Mucosa of gallbladder (tissue), 1 donor: Measurements from ENCODE around the gene C1orf216. TPM values are rescaled to one million over a fixed set of nuclear protein-coding genes. Genes with fewer than 3 reads are reported as not detected.
"Not testable (repeated sequence)": the region's sequence is repeated elsewhere in the genome, so short reads cannot be mapped to it uniquely, and the experiment has no call there.

Source experiments
- DNase-seq: peaks from one replicate; pipeline ENCODE4 v3.0.0-alpha.2; 2020; ENCODE audit warnings: low spot score
- total RNA-seq: library from RNA; stranded (reverse); gene quantifications from one replicate; pipeline ENCODE4 v1.2.1, GENCODE V29; 2021
- donor health status: DM: no; HTN: no; CAD: no.

The C1orf216 gene
- total RNA-seq, 1 donor from 2014 or later, result 11.0 TPM

GRCh38 chr1:35706846-35707600, 11.7 kb downstream of the C1orf216 start:
- no peak for DNase-seq

- no peak for DNase-seq
Measured at GRCh38 chr1:35702508-35702907, 16.2 kb downstream of the C1orf216 start.

DNA sequence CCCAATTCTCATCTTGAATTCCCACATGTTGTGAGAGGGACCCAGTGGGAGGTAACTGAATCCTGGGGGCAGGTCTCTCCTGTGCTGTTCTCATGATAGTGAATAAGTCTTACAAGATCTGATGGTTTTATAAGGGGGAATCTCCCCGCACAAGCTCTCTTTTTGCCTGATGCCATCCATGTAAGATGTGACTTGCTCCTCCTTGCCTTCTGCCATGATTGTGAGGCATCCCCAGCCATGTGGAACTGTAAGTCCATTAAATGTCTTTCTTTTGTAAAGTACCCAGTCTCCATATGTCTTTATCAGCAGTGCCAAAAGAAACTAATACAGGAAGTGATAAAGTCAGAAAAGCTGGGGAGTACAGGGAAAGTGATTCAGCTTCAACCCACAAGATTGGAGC, 19.5 kb downstream of the C1orf216 start:
- DNase-seq, result not testable (repeated sequence)

- DNase-seq, result no peak
Measured at GRCh38 chr1:35692317-35692716, 26.4 kb downstream of the C1orf216 start.

GRCh38 chr1:35691571-35692220, 27.0 kb downstream of the C1orf216 start:
- DNase-seq, result no peak

- no peak for DNase-seq
Measured at GRCh38 chr1:35691080-35691479, 27.6 kb downstream of the C1orf216 start.

DNA sequence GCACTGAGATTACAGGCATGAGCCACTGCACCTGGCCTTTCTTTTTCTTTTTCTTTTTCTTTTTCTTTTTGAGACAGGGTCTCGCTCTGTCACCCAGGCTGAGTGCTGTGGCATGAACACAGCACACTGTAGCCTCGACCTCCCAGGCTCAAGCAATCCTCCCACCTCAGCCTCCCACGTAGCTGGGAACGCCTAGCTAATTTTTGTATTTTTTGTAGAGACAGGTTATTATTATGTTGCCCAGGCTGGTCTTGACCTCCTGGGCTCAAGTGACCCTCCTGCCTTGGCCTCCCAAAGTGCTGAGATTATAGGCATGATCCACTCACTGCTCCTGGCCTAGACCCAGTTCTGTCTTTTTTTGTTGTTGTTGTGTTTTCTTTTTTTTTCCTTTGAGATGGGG, 28.6 kb downstream of the C1orf216 start:
- not testable (repeated sequence) for DNase-seq

GRCh38 chr1:35688161-35688560, 30.5 kb downstream of the C1orf216 start:
- no peak for DNase-seq

- DNase-seq, result no peak
Measured at GRCh38 chr1:35683012-35683411, 35.7 kb downstream of the C1orf216 start.

DNA sequence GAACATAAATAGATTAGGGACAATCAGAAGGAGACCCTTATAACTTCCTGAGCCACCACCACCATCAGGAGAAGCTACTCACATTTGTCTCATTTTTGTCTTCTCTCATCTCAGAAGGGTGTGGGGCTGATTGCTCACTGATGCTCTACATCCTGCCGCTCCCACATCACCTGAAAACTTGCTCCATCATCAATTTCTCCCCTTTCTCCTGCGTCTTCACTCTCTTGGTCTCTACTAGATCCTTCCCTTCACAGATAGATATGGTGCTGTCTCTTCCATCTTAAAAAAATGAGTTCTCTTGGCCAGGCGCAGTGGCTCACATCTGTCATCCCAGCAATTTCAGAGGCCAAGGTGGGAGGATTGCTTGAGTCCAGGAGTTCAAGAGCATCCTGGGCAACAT, 38.4 kb downstream of the C1orf216 start:
- DNase-seq, result no peak

DNA sequence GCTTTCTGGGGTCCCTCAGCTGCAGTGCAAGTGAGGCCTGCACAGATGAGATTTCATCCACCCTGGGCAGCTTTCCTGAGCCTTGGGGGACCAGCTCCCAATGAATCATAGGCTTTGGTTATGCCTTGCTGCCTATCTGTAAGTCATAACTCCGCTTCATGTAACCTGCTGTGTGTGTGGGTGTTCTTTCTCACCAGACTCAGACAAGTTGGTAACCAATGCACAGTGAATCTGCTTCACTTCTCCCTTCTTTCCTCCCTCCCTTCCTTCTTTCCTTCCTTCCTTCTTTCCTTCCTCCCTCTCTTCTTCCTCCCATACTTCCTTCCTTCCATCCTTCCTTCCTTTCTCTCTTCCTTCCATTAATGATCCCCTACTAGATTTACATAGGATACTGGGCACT, 42.9 kb downstream of the C1orf216 start:
- DNase-seq, result no peak

DNA sequence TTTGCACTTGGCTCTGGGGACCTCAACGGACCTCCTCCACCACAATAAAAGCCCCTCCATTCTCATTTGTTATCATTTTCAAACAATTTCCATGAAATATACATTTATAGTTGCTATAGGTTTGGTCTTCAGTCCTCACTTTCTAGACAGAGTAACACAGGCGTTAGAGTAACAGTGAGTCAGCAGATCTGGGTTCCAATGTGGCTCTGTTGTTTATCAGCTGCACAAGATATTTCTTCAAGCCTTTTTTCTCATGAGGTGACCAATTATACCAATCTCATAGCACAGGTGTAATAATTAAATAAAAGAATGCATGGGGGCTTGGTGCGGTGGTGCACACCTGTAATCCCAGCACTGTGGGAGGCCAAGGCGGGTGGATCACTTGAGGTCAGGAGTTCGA, 44.6 kb downstream of the C1orf216 start:
- no peak for DNase-seq

DNA sequence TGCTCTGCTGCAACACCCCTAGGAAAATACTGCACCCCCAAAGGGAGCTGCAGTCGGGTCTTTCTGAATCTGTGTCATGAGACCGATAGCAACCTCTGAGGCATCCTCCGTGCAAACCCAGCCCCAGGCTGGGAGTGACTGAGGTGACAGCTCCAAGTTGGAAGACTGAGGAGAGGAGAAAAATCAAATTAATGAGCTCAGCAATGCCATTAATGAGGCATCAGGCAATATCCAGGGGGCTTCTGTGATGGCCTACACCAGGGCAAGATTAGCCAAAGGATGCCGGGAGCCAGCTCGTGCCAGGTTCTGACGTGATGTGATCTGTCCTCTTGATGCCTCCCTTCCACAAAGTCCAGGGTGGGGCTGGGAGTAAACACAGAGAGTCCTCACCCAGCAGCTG, 46.6 kb downstream of the C1orf216 start:
- DNase-seq, result no peak

DNA sequence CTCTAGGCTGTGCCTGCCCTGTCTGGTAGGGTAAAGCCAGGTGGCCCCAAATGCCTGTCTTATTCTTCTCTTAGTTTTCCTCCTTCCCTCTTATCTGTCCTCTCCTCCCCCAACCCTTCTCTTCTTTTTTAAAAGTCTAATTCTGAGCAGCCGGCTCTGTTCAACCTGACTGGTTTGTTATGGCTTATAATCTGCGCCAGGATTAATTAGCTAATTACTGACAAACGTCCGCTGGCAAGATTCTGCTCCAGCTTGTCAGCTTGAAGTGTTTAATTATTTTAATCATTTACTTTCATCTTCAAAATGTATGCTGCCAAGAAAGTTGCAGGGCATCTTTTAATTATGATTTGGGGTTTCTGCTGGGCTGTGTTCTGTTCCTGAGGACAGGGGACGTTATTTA, 50.2 kb downstream of the C1orf216 start:
- no peak for DNase-seq

- DNase-seq, result no peak
Measured at GRCh38 chr1:35666916-35667315, 51.8 kb downstream of the C1orf216 start.

- DNase-seq, result no peak
Measured at GRCh38 chr1:35666216-35666615, 52.5 kb downstream of the C1orf216 start.

Other genes starting within 250 kb of the C1orf216 start
- gene KIAA0319L, start 161.5 kb downstream of the C1orf216 start, total RNA-seq, result 82.5 TPM
- 43.9 TPM for gene NCDN, start 161.1 kb downstream of the C1orf216 start, total RNA-seq
- gene TFAP2E, start 145.6 kb downstream of the C1orf216 start, total RNA-seq, result 0.66 TPM
- gene PSMB2, start 77.4 kb downstream of the C1orf216 start, total RNA-seq, result 40.1 TPM
- gene CLSPN, start 51.1 kb upstream of the C1orf216 start, total RNA-seq, result 0.95 TPM
- 19.3 TPM for gene AGO4, start 89.1 kb upstream of the C1orf216 start, total RNA-seq
- 29.8 TPM for gene AGO1, start 164.3 kb upstream of the C1orf216 start, total RNA-seq
- 23.8 TPM for gene AGO3, start 212.2 kb upstream of the C1orf216 start, total RNA-seq